Thymus (tissue), 11 donors: ENCODE results near the gene ARHGAP10. TPM values are rescaled to one million over a fixed set of nuclear protein-coding genes. Genes with fewer than 3 reads are reported as not detected.
A peak's percentile ranks its signal among the peaks of the same experiment; 100 is the strongest.
"Not testable (repeated sequence)": the region's sequence is repeated elsewhere in the genome, so short reads cannot be mapped to it uniquely, and the experiment has no call there.

Experiments
- DNase-seq, 9 donors: peaks; one replicate each; pipeline ENCODE4 v3.0.0-alpha.2; 2013; ENCODE audit warnings: low spot score in 9 of 9, low read depth in 6 of 9, missing footprints in 1 of 9
- H3K27ac ChIP-seq, 2 donors: one replicate each; pipeline ENCODE4 v1.5.1; 2013; ENCODE audit warnings: control low read depth in 1 of 2, low read depth in 1 of 2, low read length in 1 of 2, mild to moderate bottlenecking in 1 of 2, moderate library complexity in 1 of 2
- H3K27me3 ChIP-seq, 2 donors: one replicate each; pipeline ENCODE4 v1.5.1; 2013; ENCODE audit warnings: low read length in 1 of 2; ENCODE audit not compliant: control insufficient read depth in 2 of 2, insufficient read depth in 1 of 2
- H3K36me3 ChIP-seq, 2 donors: one replicate each; pipeline ENCODE4 v1.5.1; 2013; ENCODE audit warnings: low read length in 1 of 2, mild to moderate bottlenecking in 1 of 2, moderate library complexity in 1 of 2; ENCODE audit not compliant: control insufficient read depth in 2 of 2, insufficient read depth in 2 of 2
- H3K4me1 ChIP-seq, 2 donors: one replicate each; pipeline ENCODE4 v1.5.1; 2013; ENCODE audit warnings: low read length in 2 of 2; ENCODE audit not compliant: control insufficient read depth in 2 of 2, insufficient read depth in 2 of 2
- H3K4me3 ChIP-seq, 2 donors: one replicate each; pipeline ENCODE4 v1.5.1; 2013; ENCODE audit warnings: low read length in 2 of 2, control low read depth in 1 of 2, mild to moderate bottlenecking in 1 of 2
- H3K9me3 ChIP-seq, 2 donors: one replicate each; pipeline ENCODE4 v1.5.1; 2013; ENCODE audit warnings: low read length in 1 of 2, mild to moderate bottlenecking in 1 of 2; ENCODE audit not compliant: control insufficient read depth in 2 of 2, insufficient read depth in 1 of 2
- WGBS: extraction: QIAGEN DNeasy Blood & Tissue Kit; methylation state at CpG from one replicate; pipeline ENCODE4 v1.1.7; 2013; 5-methylcytosine and 5-hydroxymethylcytosine counted together
- polyA plus RNA-seq: library from polyadenylated mRNA; stranded (reverse); fragments of 200-250 nt; gene quantifications from one replicate; pipeline ENCODE4 v1.2.3, GENCODE V29; 2013
- total RNA-seq: library from RNA; stranded (reverse); fragments of 120-200 nt; gene quantifications from one replicate; pipeline ENCODE4 v1.2.4, GENCODE V29; 2013
- donor health status: healthy.

Gene ARHGAP10
- total and polyA plus RNA-seq, 2 donors = 11.8 to 13.4 TPM

DNA sequence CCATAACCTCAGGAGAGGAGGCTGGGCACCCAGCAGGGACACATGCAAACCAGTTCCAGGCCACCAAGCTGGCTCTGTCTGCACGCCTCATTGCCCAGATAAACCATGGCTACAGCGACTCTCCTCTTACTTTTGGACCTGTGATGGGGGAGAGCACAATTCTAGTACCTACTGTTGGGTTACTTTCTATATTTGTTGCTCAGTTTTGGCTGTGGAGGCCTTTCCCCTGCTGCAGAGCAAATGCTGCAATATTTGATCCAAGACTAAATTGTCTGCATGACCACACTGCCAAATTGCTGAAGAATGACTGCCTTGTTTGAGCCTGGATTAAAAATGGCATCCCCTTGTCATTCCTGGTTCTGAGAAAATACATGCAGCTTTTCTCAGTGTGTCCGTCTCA lies 253.5 kb downstream of the ARHGAP10 start:
- Histone ChIP-seq H3K9me3 (peaks cover 0 to 6% of the 10 kb centered on the region in 2 donors), H3K27me3 (no peaks in the 10 kb centered on the region), H3K36me3 (no peaks in the 10 kb centered on the region), H3K4me1 (no peaks in the 10 kb centered on the region), H3K4me3 (no peak overlapping the region), H3K27ac (no peak overlapping the region)
- DNase-seq = no peak
- over 99% methylated on average over 3 of the region's 3 CpGs for WGBS

DNA sequence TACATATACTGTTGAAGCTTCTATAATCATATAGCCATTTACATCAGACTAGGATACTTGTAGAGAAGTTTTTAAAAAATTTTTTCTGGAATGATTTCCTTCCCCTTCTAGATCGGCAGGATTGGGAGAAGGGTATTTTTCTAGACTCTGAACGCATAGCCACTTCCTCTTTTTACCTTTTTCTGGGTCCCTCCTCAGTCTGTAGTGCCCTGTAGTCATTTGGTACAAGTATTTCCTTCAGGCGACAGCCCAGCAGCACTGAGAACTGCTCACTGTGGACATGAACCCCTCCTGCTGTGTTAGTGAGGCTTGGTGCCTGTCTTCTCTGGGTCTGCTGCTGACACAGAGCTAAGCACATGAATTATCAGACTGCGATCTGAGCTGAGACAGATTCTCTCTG lies 255.4 kb downstream of the ARHGAP10 start:
- Histone ChIP-seq H3K9me3 (peaks cover 0 to 6% of the 10 kb centered on the region in 2 donors), H3K36me3 (no peaks in the 10 kb centered on the region), H3K27ac (no peak overlapping the region), H3K4me1 (no peaks in the 10 kb centered on the region), H3K4me3 (no peak overlapping the region), H3K27me3 (no peaks in the 10 kb centered on the region)
- WGBS = 56% methylated on average over 4 of the region's 4 CpGs
- no peak for DNase-seq

DNA sequence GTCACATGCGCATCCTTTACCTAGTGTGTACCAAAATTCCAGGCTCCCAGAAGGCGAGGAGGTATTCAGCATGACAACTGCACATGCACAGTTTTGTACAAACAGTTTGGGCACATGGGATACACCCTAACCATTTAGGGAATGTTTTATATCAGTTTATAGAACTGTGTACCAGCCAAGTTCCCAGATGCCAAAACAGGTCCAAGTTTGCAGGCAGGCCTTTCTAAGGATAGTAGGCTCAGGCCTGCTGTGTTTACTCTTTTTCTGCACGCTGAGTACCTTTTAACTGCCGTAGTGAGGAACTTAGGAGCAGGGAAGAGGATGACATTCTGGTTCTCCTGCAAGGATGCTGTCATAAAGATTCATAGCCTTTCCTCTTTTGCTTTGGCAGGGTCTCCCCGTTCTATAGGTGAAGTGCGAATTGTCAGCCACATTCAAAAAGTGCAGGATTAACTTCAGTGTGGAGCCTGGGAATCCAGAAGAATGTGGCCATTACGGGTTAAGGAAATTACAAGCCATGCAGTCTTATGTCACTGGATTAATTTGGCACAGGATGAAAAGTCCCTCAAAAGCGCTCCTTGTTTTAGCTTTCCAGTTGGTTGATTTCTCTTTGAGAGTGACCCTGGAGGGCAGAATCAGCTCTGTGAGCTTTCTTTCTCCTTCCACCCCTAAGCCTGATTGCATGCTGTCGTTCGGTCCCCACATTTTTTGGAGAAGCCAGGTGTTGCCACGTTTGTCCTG lies 259.8 kb downstream of the ARHGAP10 start:
- Histone ChIP-seq H3K9me3 (no peaks in the 10 kb centered on the region), H3K27ac (no peak overlapping the region)
- 97% methylated on average over 11 of the region's 11 CpGs for WGBS

DNA sequence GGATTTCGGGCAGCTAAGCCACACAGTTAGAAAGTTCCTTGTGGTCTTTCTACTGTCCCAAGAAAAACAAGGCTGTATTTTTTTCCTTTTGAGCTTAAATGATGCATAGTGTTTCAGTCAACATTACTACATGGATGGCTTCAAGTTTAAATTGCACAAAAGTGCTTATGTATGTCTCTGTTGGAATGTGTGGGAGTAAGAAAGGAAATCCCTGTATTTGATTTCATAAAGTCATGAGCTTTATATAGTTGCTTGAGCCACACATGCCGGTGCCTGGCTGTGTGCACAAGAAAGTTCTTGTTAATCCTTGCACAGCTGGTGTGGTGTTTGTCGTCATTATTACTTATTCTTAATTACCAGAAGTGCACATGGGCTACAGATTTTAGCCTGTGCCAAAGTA lies 262.2 kb downstream of the ARHGAP10 start:
- Histone ChIP-seq H3K9me3 (no peaks in the 10 kb centered on the region), H3K4me1 (no peaks in the 10 kb centered on the region), H3K27ac (no peak overlapping the region), H3K4me3 (no peak overlapping the region), H3K36me3 (no peaks in the 10 kb centered on the region), H3K27me3 (no peaks in the 10 kb centered on the region)
- no peak for DNase-seq
- WGBS = 91% methylated on average over 3 of the region's 3 CpGs

More for the DNA sequence above, 259.8 kb downstream of the ARHGAP10 start:
- DNase-seq = no peak
- no peaks in the 10 kb centered on the region for H3K4me1 ChIP-seq
- H3K36me3 ChIP-seq = no peaks in the 10 kb centered on the region
- no peak overlapping the region for H3K4me3 ChIP-seq
- no peaks in the 10 kb centered on the region for H3K27me3 ChIP-seq

DNA sequence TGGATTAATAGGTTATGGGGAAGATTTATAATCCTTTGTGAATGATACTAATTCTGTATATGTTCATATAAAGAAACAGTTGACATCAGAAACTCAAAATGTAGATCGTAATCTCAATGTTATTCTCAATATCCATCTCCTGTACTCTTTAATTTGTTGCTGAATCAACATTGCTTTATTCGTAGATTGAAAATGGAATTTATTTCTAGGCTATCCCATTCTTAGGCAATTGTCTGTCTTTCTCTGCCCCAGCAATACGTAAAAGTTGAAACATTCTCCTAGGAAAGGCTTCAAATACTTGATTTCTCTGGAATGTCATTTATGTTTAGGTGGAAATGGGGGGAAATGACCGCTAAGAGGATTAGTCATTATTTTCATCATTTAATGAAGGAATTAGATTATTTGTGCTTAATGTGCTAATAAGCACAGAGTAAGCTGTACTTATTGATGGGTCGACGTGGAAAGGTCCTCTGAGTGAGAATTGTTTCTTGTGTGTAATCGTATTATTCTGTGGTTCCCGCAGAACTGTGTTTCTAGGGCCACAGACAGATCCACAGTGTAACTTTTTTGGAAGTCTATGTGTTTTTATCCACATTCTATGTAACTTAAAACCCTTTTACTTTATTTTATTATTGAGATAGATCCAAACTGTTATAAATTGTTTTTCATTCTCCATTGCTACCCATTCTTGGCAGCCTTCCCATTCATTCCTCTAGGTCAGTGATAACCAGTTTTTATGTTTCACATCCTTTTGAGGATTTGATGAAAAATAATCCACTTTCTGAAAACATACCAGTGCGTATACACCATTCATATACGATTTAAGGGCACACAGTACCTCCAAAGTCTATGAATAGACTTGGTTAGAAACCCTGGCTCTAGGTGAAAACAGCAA lies 262.9 kb downstream of the ARHGAP10 start:
- WGBS = 96% methylated on average over 10 of the region's 10 CpGs
- H3K27ac ChIP-seq = no peak overlapping the region
- H3K36me3 ChIP-seq = no peaks in the 10 kb centered on the region
- H3K4me3 ChIP-seq = no peak overlapping the region
- no peaks in the 10 kb centered on the region for H3K27me3 ChIP-seq
- no peaks in the 10 kb centered on the region for H3K4me1 ChIP-seq
- no peak for DNase-seq
- H3K9me3 ChIP-seq = no peaks in the 10 kb centered on the region

DNA sequence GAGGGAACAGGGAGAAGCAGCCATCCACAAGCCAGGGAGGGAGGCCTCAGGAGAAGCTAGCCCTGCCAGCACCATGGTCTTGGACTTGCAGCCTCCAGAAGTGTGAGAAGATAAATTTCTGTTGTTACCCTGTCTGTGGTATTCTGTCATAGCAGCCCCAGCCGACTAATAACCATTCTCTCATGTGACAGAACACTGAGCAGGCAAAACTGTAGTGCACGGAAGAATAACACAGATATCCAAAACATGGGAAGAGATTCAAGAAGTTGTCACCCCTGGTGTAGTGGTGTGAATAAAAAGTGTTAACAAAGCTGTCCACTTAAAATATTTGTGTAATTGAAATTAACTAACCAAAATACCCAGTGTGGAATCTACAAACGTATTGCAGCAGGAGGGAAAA lies 265.0 kb downstream of the ARHGAP10 start:
- DNase-seq = no peak
- no peaks in the 10 kb centered on the region for H3K4me1 ChIP-seq

DNA sequence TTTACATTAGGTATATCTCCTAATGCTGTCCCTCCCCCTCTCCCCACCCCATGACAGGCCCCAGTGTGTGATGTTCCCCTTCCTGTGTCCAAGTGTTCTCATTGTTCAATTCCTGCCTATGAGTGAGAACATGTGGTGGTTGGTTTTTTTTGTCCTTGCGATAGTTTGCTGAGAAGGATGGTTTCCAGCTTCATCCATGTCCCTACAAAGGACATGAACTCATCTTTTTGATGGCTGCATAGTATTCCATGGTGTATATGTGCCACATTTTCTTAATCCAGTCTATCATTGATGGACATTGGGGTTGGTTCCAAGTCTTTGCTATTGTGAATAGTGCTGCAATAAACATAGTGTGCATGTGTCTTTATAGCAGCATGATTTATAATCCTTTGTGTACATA lies 268.1 kb downstream of the ARHGAP10 start:
- H3K4me1 ChIP-seq, H3K9me3 ChIP-seq, H3K27me3 ChIP-seq, DNase-seq, H3K4me3 ChIP-seq, H3K36me3 ChIP-seq, H3K27ac ChIP-seq: not testable (repeated sequence)
- 96% methylated on average over 1 of the region's 1 CpG for WGBS

More for the DNA sequence above, 265.0 kb downstream of the ARHGAP10 start:
- no peaks in the 10 kb centered on the region for H3K36me3 ChIP-seq
- H3K9me3 ChIP-seq = no peaks in the 10 kb centered on the region
- H3K27ac ChIP-seq = no peak overlapping the region
- 93% methylated on average over 3 of the region's 3 CpGs for WGBS
- H3K27me3 ChIP-seq = no peaks in the 10 kb centered on the region
- H3K4me3 ChIP-seq = no peak overlapping the region

DNA sequence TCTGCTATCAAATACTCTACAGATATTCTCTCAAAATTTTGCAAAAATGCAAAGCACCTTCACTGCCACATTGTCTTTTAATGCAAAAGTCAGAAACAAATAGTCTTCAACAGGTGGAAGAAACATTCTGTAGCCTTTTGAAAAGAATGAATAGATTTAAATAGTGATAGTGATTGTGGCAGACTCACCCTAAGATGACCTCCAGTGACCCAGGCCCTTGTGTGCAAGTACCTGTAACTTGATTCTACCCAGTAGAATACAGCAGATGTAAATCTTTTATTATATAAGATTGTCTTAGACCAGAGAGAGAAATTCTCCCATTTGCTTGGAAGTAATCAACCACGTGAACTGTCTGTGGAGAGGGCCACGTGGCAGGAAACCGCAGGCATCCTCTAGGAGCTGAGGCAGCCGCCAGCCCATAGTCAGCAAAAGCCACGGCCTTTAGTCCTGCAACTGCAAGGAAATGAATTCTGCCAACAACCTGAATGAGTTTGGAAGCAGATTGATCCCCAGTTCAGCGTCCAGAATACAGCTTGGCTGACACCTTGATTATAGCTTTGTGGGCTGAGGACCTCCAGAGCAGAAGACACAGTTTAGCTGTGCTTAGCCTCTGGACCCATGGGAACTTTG lies 272.5 kb downstream of the ARHGAP10 start:
- Histone ChIP-seq H3K27me3 (no peaks in the 10 kb centered on the region), H3K27ac (no peak overlapping the region), H3K36me3 (no peaks in the 10 kb centered on the region), H3K4me3 (no peak overlapping the region), H3K9me3 (no peaks in the 10 kb centered on the region), H3K4me1 (peaks cover 0 to 5% of the 10 kb centered on the region in 2 donors)
- 27% methylated on average over 6 of the region's 6 CpGs for WGBS
- peak in 2 of 9 donors; percentile 13 to 18 for DNase-seq

DNA sequence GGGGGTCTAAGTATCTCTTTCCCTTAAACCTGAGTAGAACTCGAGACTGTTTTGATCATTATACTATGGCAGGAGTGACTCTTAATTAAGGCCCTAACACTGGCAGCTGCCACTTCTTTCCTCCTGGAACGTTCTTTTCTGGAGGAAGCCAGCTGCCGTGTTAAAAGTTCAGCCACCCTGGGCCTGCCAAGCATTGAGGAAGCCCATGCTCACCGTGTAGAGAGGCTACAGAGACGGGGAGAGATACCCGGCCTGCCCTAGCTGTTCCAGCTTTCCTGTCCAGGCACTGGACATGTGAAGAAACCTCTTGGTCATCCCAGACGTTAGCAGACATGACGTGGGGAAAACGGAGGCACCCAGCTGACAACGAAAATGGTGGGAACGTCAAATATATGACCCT lies 274.1 kb downstream of the ARHGAP10 start:
- H3K4me3 ChIP-seq = no peak overlapping the region
- WGBS = 97% methylated on average over 11 of the region's 11 CpGs
- no peaks in the 10 kb centered on the region for H3K9me3 ChIP-seq
- H3K4me1 ChIP-seq = peaks cover 0 to 5% of the 10 kb centered on the region in 2 donors
- no peak for DNase-seq
- H3K27ac ChIP-seq = no peak overlapping the region
- no peaks in the 10 kb centered on the region for H3K36me3 ChIP-seq
- no peaks in the 10 kb centered on the region for H3K27me3 ChIP-seq
